ENCODE data around the gene BPIFB3. TPM values are rescaled to one million over a fixed set of nuclear protein-coding genes. Genes with fewer than 3 reads are reported as not detected.

Gene BPIFB3
- total and polyA plus RNA-seq, 2 of the 13 experiments (the other 11 are each of a cell fraction or from before 2014, with no cell fraction given), result 0.09 TPM; not detected in 1

DNA sequence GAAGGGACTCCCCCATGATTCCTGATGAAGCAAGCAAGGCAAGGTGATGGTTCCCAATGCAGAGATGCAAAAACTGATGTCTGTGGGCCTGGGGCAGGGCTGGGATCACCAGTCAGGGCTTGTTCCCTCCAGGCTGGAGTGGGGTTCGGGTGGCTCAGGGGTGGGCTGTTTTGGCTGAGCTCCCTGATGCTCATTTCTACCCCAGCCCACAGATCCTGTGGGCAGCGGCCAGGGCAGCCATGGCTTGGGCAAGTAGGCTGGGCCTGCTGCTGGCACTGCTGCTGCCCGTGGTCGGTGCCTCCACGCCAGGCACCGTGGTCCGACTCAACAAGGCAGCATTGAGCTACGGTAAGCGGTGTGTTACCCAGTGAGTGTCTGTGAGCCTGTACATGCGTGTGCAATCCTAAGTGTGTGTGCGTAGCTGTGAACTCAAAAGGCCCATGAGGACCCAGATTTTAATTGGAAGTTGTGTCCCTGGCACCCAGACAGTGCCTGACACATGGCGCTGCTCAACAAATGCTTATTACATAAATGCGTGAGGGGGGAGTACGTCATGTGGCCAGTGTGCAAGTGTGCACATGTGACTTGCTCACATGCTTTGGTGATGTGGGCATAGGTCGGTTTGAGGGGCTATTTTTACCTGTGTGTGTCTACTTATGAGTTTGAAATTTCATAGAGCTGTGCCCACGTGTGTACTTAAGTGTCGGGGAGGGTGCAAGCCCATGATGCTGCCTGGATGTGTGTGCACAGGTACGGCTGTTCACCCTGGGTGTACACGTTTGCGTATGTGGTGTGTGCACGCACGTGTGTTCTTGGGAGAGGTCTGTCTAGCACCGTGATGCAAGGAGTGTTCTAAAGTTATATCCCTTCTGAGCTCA, 45.1 kb upstream of the BPIFB3 start (continued):
- TF ChIP-seq, protein P1, sequence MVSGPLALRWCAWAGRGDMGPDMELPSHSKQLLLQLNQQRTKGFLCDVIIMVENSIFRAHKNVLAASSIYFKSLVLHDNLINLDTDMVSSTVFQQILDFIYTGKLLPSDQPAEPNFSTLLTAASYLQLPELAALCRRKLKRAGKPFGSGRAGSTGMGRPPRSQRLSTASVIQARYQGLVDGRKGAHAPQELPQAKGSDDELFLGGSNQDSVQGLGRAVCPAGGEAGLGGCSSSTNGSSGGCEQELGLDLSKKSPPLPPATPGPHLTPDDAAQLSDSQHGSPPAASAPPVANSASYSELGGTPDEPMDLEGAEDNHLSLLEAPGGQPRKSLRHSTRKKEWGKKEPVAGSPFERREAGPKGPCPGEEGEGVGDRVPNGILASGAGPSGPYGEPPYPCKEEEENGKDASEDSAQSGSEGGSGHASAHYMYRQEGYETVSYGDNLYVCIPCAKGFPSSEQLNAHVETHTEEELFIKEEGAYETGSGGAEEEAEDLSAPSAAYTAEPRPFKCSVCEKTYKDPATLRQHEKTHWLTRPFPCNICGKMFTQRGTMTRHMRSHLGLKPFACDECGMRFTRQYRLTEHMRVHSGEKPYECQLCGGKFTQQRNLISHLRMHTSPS (CRISPR knock-in tag; IDR thresholded peaks at IDR 0.05; ENCODE audit: low read depth), result peak; percentile 44; the same call in 1 of the 2 replicates
- TF ChIP-seq TEAD2 (CRISPR knock-in tag; IDR thresholded peaks at IDR 0.05) (peak; percentile 50; the same call in 1 of the 2 replicates), MYNN (CRISPR knock-in tag; IDR thresholded peaks at IDR 0.05; ENCODE audit: low read depth) (0 out of 2 replicates have a peak, but pooled peaks have one; percentile 5), ZNF776 (CRISPR knock-in tag; IDR thresholded peaks at IDR 0.05) (peak; percentile 70), RFXAP (CRISPR knock-in tag; IDR thresholded peaks at IDR 0.05; ENCODE audit: borderline replicate concordance) (0 out of 2 replicates have a peak, but pooled peaks have one; percentile 72), NFKB2 (CRISPR knock-in tag; IDR thresholded peaks at IDR 0.05; ENCODE audit: borderline replicate concordance) (peak; percentile 76), KLF15 (CRISPR knock-in tag; IDR thresholded peaks at IDR 0.05; ENCODE audit: borderline replicate concordance) (0 out of 2 replicates have a peak, but pooled peaks have one; percentile 86), MAZ (IDR thresholded peaks at IDR 0.05; ENCODE audit: borderline replicate concordance, low read depth, low read length) (no peak), MAZ (CRISPR knock-in tag; IDR thresholded peaks at IDR 0.05; ENCODE audit: low read depth) (no peak; the same call in 1 of the 2 replicates), RARA (CRISPR knock-in tag; IDR thresholded peaks at IDR 0.05) (peak; percentile 0; the same call in 1 of the 2 replicates), ZNF235 (CRISPR knock-in tag; IDR thresholded peaks at IDR 0.05; ENCODE audit: borderline replicate concordance) (0 out of 2 replicates have a peak, but pooled peaks have one; percentile 12), HOXD1 (CRISPR knock-in tag; IDR thresholded peaks at IDR 0.05) (0 out of 2 replicates have a peak, but pooled peaks have one; percentile 30), ZNF225 (CRISPR knock-in tag; IDR thresholded peaks at IDR 0.05) (peak; percentile 62; the same call in 1 of the 2 replicates), HNRNPL (IDR thresholded peaks at IDR 0.05; ENCODE audit: low read depth, low read length) (peak; percentile 94), ARID2 (CRISPR knock-in tag; IDR thresholded peaks at IDR 0.05; ENCODE audit: borderline replicate concordance) (peak; percentile 14; the same call in 1 of the 2 replicates), FOXK1 (CRISPR knock-in tag; IDR thresholded peaks at IDR 0.05; ENCODE audit: borderline replicate concordance, low read depth) (no peak), ZSCAN30 (CRISPR knock-in tag; IDR thresholded peaks at IDR 0.05) (no peak), ZNF253 (CRISPR knock-in tag; IDR thresholded peaks at IDR 0.05; ENCODE audit: borderline replicate concordance) (peak; percentile 2; the same call in 1 of the 2 replicates), ZNF230 (CRISPR knock-in tag; IDR thresholded peaks at IDR 0.05) (no peak; the same call in 1 of the 2 replicates), ZFP41 (CRISPR knock-in tag; IDR thresholded peaks at IDR 0.05; ENCODE audit: borderline replicate concordance) (peak; percentile 68; the same call in 1 of the 2 replicates), HMG20B (CRISPR knock-in tag; conservative IDR thresholded peaks at IDR 0.05) (peak; percentile 19; the same call in 1 of the 2 replicates)
- TF ChIP-seq, protein P2, sequence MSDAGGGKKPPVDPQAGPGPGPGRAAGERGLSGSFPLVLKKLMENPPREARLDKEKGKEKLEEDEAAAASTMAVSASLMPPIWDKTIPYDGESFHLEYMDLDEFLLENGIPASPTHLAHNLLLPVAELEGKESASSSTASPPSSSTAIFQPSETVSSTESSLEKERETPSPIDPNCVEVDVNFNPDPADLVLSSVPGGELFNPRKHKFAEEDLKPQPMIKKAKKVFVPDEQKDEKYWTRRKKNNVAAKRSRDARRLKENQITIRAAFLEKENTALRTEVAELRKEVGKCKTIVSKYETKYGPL (CRISPR knock-in tag; IDR thresholded peaks at IDR 0.05), result 0 out of 2 replicates have a peak, but pooled peaks have one; percentile 41
- TF ChIP-seq, protein P3, sequence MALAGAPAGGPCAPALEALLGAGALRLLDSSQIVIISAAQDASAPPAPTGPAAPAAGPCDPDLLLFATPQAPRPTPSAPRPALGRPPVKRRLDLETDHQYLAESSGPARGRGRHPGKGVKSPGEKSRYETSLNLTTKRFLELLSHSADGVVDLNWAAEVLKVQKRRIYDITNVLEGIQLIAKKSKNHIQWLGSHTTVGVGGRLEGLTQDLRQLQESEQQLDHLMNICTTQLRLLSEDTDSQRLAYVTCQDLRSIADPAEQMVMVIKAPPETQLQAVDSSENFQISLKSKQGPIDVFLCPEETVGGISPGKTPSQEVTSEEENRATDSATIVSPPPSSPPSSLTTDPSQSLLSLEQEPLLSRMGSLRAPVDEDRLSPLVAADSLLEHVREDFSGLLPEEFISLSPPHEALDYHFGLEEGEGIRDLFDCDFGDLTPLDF (CRISPR knock-in tag; IDR thresholded peaks at IDR 0.05), result no peak
- TF ChIP-seq, protein P4, sequence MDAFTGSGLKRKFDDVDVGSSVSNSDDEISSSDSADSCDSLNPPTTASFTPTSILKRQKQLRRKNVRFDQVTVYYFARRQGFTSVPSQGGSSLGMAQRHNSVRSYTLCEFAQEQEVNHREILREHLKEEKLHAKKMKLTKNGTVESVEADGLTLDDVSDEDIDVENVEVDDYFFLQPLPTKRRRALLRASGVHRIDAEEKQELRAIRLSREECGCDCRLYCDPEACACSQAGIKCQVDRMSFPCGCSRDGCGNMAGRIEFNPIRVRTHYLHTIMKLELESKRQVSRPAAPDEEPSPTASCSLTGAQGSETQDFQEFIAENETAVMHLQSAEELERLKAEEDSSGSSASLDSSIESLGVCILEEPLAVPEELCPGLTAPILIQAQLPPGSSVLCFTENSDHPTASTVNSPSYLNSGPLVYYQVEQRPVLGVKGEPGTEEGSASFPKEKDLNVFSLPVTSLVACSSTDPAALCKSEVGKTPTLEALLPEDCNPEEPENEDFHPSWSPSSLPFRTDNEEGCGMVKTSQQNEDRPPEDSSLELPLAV (CRISPR knock-in tag; conservative IDR thresholded peaks at IDR 0.05; ENCODE audit: low read depth), result no peak
